Measurements from ENCODE around the gene TM4SF18.
"Not testable (repeated sequence)": the region's sequence is repeated elsewhere in the genome, so short reads cannot be mapped to it uniquely, and the experiment has no call there.

TM4SF18 gene, protein sequence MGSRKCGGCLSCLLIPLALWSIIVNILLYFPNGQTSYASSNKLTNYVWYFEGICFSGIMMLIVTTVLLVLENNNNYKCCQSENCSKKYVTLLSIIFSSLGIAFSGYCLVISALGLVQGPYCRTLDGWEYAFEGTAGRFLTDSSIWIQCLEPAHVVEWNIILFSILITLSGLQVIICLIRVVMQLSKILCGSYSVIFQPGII

DNA sequence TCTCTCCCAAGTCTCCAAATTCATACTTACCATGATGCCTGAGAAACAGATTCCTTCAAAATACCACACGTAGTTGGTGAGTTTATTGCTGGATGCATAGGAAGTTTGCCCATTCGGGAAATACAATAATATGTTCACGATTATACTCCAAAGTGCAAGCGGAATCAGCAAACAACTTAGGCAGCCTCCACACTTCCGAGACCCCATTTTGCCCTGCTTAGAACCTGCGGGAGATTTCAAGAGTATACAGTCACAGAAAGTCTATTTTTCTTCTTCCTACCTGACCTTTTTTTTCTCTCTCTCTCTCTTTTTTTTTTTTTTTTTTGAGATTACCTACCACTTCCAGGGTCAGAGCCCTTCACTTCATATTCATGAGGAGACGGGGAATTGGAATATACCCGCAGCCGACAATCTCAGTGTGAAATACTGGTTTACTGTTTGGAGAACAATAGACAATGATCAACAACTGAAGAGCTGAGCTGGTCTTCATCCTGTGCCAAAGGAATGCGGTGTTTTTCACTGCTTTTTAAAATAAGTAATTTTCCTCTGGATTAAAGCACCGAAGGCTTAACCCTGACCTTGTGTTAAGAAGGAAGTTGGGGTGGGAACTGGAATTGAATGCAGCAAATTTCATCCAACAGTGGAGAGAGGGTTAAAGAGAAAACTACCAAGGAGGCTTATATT is at the start of gene TM4SF18:
Gene TM4SF18, minus strand, starts transcription at position 461 of the 684 bp plus-strand sequence. Its CDS starts 254 bp downstream, at position 207.
- Histone ChIP-seq H3K27me3 (ENCODE audit: control insufficient read depth, insufficient read depth, low read length) (no peaks in the 10 kb centered on the region), H3K9me3 (ENCODE audit: control insufficient read depth, insufficient read depth, low read depth, low read length) (no peaks in the 10 kb centered on the region), H3K36me3 (ENCODE audit: control insufficient read depth, insufficient read depth, low read length) (no peaks in the 10 kb centered on the region), H3K4me1 (ENCODE audit: control insufficient read depth, insufficient read depth, low read length) (peaks cover 15% of the 10 kb centered on the region), H3K9ac (ENCODE audit: low read length) (no peak within 1 kb of the TSS), H3K27ac (ENCODE audit: low read depth, low read length) (no peak within 1 kb of the TSS), H3K4me3 (ENCODE audit: low read depth, low read length) (no peak within 1 kb of the TSS)

DNA sequence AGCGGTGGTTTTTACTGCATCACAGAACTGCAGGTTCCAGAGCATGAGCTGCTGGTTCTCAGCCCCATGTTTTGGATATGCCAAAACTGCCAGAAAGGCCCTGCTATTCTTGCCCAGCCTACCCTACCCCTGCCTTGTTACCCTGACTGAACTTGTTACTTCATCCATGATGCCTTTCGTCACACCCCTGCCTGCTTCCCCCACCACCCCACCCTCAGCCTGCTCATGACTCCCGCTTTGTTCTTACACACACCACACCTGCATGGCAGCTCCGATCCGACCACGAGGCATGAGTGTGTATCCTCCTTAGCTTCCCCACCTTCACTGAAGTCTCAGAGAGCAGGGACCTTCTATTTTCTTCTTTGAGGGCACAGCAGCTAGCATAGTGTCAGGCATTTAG is 49.1 kb upstream of the TM4SF18 start:
- H3K36me3 ChIP-seq (ENCODE audit: control insufficient read depth, insufficient read depth, low read length) = no peaks in the 10 kb centered on the region
- H3K27ac ChIP-seq (ENCODE audit: low read depth, low read length) = no peak overlapping the region
- H3K9ac ChIP-seq (ENCODE audit: low read length) = no peak overlapping the region
- H3K9me3 ChIP-seq (ENCODE audit: control insufficient read depth, insufficient read depth, low read depth, low read length) = peaks cover 6% of the 10 kb centered on the region; the same call in 1 of the 2 replicates
- H3K27me3 ChIP-seq (ENCODE audit: control insufficient read depth, insufficient read depth, low read length) = no peaks in the 10 kb centered on the region
- H3K4me3 ChIP-seq (ENCODE audit: low read depth, low read length) = no peak overlapping the region
- H3K4me1 ChIP-seq (ENCODE audit: control insufficient read depth, insufficient read depth, low read length) = peaks cover 9% of the 10 kb centered on the region

DNA sequence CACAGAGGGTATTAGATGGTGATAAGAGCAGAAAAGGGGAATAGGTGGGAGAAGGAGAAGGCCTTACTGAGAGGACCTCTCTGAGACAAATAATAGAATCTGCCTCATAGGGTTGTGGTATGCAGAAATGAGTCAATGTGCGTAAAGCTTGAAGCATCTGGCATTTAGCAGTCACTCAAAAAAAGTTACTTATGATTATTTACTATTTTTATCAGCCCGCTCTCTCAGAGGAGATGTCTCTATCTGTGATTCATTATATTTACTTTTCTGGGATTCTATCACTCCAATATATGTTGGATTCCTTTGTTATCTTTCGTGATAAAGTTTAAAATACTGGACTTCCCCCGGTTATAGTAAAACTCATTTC is 48.6 kb upstream of the TM4SF18 start:
- Histone ChIP-seq H3K4me3 (ENCODE audit: low read depth, low read length) (no peak overlapping the region), H3K9ac (ENCODE audit: low read length) (no peak overlapping the region), H3K27me3 (ENCODE audit: control insufficient read depth, insufficient read depth, low read length) (no peaks in the 10 kb centered on the region), H3K9me3 (ENCODE audit: control insufficient read depth, insufficient read depth, low read depth, low read length) (peaks cover 6% of the 10 kb centered on the region; the same call in 1 of the 2 replicates), H3K27ac (ENCODE audit: low read depth, low read length) (no peak overlapping the region), H3K36me3 (ENCODE audit: control insufficient read depth, insufficient read depth, low read length) (no peaks in the 10 kb centered on the region), H3K4me1 (ENCODE audit: control insufficient read depth, insufficient read depth, low read length) (peaks cover 8% of the 10 kb centered on the region)

DNA sequence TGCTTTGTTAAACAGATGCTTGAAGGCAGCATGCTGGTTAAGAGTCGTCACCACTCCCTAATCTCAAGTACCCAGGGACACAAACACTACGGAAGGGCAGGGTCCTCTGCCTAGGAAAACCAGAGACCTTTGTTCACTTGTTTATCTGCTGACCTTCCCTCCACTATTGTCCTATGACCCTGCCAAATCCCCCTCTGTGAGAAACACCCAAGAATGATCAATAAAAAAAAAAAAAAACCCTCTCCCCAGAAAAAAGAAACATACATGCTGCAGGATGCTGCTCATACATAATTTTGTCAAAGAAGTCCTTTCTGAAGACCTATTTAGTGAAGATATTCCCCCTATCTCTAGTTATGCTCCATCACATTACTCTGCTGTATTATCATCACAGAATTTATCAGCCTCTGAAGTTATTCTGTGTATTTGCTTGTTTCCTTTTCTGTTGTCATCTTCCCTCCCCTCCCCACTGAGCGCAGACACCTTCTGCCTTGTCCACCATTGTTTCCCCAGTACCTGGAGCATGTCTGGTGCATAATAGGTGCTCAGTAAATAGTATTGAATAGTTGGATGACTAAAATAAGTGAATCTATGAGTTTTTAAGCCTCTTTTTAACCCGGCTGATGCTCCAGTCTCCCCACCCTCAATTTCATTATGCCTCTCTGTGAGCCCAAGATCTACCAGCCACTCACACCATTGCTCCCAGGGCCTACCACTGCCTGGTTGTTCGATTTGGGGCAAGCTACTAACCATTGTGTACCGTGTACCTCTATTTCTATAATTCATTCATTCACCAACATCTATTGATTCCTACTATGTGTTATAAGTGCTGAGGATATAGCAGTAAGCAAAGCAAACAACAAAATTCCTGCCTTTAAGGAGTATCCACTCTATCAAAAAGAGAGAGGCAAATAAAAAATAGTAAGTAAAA is 48.0 kb upstream of the TM4SF18 start:
- no peak overlapping the region for H3K27ac ChIP-seq (ENCODE audit: low read depth, low read length)
- H3K4me1 ChIP-seq (ENCODE audit: control insufficient read depth, insufficient read depth, low read length) = peaks cover 5% of the 10 kb centered on the region

DNA sequence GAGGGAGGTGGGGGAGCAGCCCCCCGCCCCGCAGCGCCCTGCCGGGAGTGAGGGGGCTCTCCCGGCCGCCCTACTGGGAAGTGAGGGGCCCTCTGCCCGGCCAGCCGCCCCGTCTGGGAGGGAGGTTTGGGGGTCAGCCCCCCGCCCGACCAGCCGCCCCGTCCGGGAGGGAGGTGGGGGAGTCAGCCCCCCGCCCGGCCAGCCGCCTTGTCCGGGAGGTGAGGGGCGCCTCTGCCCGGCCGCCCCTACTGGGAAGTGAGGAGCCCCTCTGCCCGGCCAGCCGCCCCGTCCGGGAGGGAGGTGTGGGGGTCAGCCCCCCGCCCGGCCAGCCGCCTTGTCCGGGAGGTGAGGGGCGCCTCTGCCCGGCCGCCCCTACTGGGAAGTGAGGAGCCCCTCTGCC is 46.8 kb upstream of the TM4SF18 start:
- H3K4me1 ChIP-seq (ENCODE audit: control insufficient read depth, insufficient read depth, low read length); H3K27me3 ChIP-seq (ENCODE audit: control insufficient read depth, insufficient read depth, low read length); H3K27ac ChIP-seq (ENCODE audit: low read depth, low read length); H3K4me3 ChIP-seq (ENCODE audit: low read depth, low read length); H3K36me3 ChIP-seq (ENCODE audit: control insufficient read depth, insufficient read depth, low read length); H3K9ac ChIP-seq (ENCODE audit: low read length); H3K9me3 ChIP-seq (ENCODE audit: control insufficient read depth, insufficient read depth, low read depth, low read length): not testable (repeated sequence)

More for the DNA sequence above, 48.0 kb upstream of the TM4SF18 start:
- H3K4me3 ChIP-seq (ENCODE audit: low read depth, low read length) = no peak overlapping the region
- H3K9ac ChIP-seq (ENCODE audit: low read length) = no peak overlapping the region
- H3K36me3 ChIP-seq (ENCODE audit: control insufficient read depth, insufficient read depth, low read length) = no peaks in the 10 kb centered on the region
- H3K27me3 ChIP-seq (ENCODE audit: control insufficient read depth, insufficient read depth, low read length) = no peaks in the 10 kb centered on the region
- peaks cover 6% of the 10 kb centered on the region; the same call in 1 of the 2 replicates for H3K9me3 ChIP-seq (ENCODE audit: control insufficient read depth, insufficient read depth, low read depth, low read length)

DNA sequence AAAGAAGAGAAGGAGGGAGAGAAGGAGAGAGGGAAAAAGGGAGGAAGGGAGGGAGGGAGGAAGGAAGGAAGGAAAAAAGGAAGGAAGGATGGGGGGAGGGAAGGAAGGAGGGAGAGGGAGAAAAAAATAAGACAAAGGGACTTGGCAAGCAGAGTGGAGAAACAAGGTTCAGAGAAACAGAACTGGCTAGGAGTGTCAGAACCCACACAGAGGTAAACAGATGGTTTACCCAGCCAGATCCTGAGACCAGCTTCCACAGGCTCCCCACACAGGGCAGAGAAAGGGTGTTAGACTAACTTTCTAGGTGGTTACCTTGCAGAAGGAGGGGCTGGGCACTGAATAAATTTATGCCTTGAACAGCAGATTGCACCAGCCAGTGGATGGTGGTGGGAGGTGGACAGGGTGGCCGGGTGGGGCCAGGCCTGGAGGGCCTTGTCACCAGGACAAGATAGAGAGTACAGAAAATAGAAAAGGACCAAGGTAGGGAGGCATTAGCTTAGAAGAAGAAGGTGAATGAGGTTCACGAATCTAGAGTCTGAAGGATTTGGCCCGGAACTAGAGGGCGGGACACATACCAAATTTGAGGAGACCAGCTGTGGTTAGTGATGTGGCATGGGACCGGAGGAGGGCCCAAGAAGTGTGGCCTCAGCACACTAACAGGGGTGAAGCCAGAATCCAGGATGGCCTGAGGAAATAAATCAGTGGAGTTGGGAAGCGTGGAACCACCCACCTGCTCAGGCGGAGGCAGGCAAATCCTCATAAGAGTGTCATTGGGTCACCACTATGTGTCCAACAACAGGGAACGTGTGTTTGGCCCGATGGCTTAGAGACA is 45.3 kb upstream of the TM4SF18 start:
- no peak overlapping the region for H3K9ac ChIP-seq (ENCODE audit: low read length)
- no peak overlapping the region for H3K27ac ChIP-seq (ENCODE audit: low read depth, low read length)
- H3K27me3 ChIP-seq (ENCODE audit: control insufficient read depth, insufficient read depth, low read length) = no peaks in the 10 kb centered on the region
- no peaks in the 10 kb centered on the region for H3K36me3 ChIP-seq (ENCODE audit: control insufficient read depth, insufficient read depth, low read length)
- H3K4me1 ChIP-seq (ENCODE audit: control insufficient read depth, insufficient read depth, low read length) = peaks cover 5% of the 10 kb centered on the region
- H3K9me3 ChIP-seq (ENCODE audit: control insufficient read depth, insufficient read depth, low read depth, low read length) = peaks cover 6% of the 10 kb centered on the region; the same call in 1 of the 2 replicates
- no peak overlapping the region for H3K4me3 ChIP-seq (ENCODE audit: low read depth, low read length)

DNA sequence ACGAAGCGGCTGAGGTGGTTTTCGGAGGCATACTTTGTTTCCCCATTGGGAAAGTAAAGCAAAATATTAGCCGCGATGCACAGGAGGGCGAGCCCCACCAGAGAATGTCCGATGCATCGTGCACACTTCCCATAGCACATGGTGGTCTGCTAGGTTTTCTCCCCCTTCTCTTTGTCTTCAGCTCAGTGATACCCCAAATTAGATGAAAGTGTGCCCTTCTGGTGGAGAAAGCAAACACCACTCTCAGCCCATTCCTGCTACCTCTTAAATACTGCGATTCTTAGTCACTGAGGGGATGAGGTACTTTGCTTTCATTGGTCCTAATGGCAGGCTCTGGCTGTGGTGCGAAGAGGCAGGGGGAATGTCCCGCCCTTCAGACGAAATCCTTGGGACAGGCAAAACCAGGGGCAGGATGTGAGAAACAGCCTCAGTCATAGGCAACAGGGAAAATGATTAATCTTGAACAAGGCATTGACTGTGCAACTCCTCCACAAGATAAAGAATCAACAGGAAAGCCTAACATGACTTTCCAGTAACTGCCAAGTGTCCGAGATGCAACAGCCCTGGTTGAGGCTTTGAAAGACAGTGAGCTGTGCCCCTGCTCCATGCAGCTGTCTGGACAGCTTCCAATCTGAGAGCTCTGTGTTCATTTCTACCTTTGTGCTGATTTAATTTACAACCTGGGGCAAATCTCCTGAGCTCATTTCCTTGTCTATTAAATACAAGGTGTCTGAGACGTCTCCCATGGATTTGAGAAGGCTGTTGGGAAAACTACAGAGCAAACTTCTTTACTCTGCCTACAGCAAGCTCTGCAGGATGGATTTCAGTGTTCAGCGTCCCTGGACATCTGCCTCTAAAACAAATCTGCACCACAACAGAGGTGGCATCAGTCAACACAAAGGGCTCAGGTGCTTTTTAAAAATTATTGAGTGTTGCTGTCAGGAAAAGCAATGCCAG is 44.2 kb upstream of the TM4SF18 start, which contains the start of gene TM4SF1:
Gene TM4SF1, minus strand, starts transcription at position 242 of the 957 bp plus-strand sequence. Its CDS starts 102 bp downstream, at position 140.
- peaks cover 5% of the 10 kb centered on the region for H3K4me1 ChIP-seq (ENCODE audit: control insufficient read depth, insufficient read depth, low read length)
- H3K27me3 ChIP-seq (ENCODE audit: control insufficient read depth, insufficient read depth, low read length) = no peaks in the 10 kb centered on the region
- no peaks in the 10 kb centered on the region for H3K36me3 ChIP-seq (ENCODE audit: control insufficient read depth, insufficient read depth, low read length)
- H3K9me3 ChIP-seq (ENCODE audit: control insufficient read depth, insufficient read depth, low read depth, low read length) = peaks cover 6% of the 10 kb centered on the region; the same call in 1 of the 2 replicates
- H3K27ac ChIP-seq (ENCODE audit: low read depth, low read length) = no peak within 1 kb of the TSS
- no peak within 1 kb of the TSS for H3K4me3 ChIP-seq (ENCODE audit: low read depth, low read length)
- H3K9ac ChIP-seq (ENCODE audit: low read length) = no peak within 1 kb of the TSS

DNA sequence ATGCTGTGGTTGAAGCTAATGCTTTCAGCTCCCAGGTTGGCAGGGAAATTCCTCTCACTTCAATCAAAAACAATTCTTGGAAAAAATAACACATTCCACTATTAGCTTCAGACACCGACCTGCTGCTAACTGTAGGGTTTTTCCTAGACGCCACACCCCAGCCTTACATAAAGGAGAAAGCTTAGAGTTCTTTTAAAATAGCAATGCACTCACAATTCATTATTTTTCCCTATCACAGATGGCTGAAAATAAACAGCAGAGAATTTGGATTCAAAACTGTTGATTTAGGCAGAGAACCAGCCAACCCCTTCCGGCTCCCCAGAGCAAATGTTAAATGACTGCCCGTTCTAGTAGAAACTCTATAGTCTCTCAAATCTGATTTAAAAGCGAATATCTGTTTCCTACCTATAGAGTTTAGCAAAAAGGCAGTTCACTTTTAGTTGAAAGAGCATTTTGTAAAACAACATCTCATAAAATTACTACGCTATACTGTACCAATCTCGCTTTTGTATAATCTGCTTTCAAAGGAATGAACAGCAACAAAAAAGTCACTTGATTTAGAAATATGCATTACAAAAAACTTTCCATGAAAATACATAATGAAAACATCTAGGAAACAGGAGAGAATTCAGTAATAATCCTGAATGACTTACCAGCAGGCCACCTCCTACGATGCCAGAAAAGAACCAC is 43.4 kb upstream of the TM4SF18 start:
- H3K9ac ChIP-seq (ENCODE audit: low read length) = no peak overlapping the region
- H3K36me3 ChIP-seq (ENCODE audit: control insufficient read depth, insufficient read depth, low read length) = no peaks in the 10 kb centered on the region
- H3K27ac ChIP-seq (ENCODE audit: low read depth, low read length) = no peak overlapping the region
- no peaks in the 10 kb centered on the region for H3K27me3 ChIP-seq (ENCODE audit: control insufficient read depth, insufficient read depth, low read length)
- peaks cover 6% of the 10 kb centered on the region; the same call in 1 of the 2 replicates for H3K9me3 ChIP-seq (ENCODE audit: control insufficient read depth, insufficient read depth, low read depth, low read length)
- no peak overlapping the region for H3K4me3 ChIP-seq (ENCODE audit: low read depth, low read length)
- peaks cover 5% of the 10 kb centered on the region for H3K4me1 ChIP-seq (ENCODE audit: control insufficient read depth, insufficient read depth, low read length)

DNA sequence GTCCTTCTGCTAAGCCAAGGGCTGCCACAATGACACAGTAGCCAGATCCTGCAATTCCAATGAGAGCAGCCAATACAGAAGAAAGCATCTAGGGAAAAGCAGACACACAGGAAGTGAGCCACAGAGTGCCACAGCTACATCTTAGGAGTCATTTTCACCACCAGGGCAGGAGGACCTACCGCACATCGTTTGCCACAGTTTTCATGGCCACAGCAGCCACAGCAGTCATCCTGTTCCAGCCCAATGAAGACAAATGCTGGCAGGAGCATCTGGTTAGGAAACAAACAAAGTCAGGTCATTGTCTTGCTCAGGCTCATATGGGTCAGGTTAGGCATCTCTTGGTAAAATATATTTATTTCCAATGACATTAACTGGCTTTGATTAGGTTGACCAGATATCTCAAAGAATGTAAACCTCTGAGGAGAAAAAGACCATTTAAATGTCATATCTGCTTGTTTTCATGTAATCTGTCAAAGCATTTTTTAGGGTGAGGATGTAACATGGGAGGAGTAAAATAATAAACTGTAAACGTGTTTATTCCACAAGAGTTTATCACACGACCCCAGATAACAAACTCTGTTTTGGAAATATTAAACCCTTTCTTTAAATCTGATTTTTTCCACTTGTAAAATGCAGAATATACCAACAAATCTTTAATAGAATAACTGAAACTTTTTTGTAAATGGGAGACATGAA is 42.2 kb upstream of the TM4SF18 start:
- H3K27ac ChIP-seq (ENCODE audit: low read depth, low read length) = no peak overlapping the region
- no peaks in the 10 kb centered on the region for H3K27me3 ChIP-seq (ENCODE audit: control insufficient read depth, insufficient read depth, low read length)
- H3K9ac ChIP-seq (ENCODE audit: low read length) = no peak overlapping the region
- peaks cover 6% of the 10 kb centered on the region; the same call in 1 of the 2 replicates for H3K9me3 ChIP-seq (ENCODE audit: control insufficient read depth, insufficient read depth, low read depth, low read length)
- H3K4me1 ChIP-seq (ENCODE audit: control insufficient read depth, insufficient read depth, low read length) = peaks cover 15% of the 10 kb centered on the region
- no peak overlapping the region for H3K4me3 ChIP-seq (ENCODE audit: low read depth, low read length)
- no peaks in the 10 kb centered on the region for H3K36me3 ChIP-seq (ENCODE audit: control insufficient read depth, insufficient read depth, low read length)

Data from HUES6 (cell line).